IPS DF 6.9 (cell line): ENCODE data around the gene ANO9.

Experiments
- DNase-seq: peaks from one replicate; pipeline ENCODE4 v3.0.0-alpha.2; 2013; ENCODE audit warnings: low read depth, low spot score
- H3K27ac ChIP-seq: one replicate; pipeline ENCODE4 v1.5.1; 2013; ENCODE audit warnings: low read length, control low read depth
- H3K27me3 ChIP-seq: 2 replicates; pipeline ENCODE4 v1.6.1; 2013; ENCODE audit warnings: mild to moderate bottlenecking, low read length; ENCODE audit not compliant: control insufficient read depth, insufficient read depth
- H3K36me3 ChIP-seq: 2 replicates; pipeline ENCODE4 v1.6.1; 2013; ENCODE audit warnings: low read length; ENCODE audit not compliant: control insufficient read depth, insufficient read depth
- H3K4me1 ChIP-seq: 2 replicates; pipeline ENCODE4 v1.6.1; 2013; ENCODE audit warnings: low read length; ENCODE audit not compliant: control insufficient read depth, insufficient read depth
- H3K4me3 ChIP-seq: 2 replicates; pipeline ENCODE4 v1.5.1; 2013; ENCODE audit warnings: mild to moderate bottlenecking, low read length
- H3K9me3 ChIP-seq: 2 replicates; pipeline ENCODE4 v1.6.1; 2013; ENCODE audit warnings: low read length, inconsistent platforms; ENCODE audit not compliant: control insufficient read depth, insufficient read depth
- WGBS: extraction: QIAGEN DNeasy Blood & Tissue Kit; methylation state at CpG from one replicate; pipeline ENCODE4 v1.1.7; 2013; ENCODE audit warnings: mixed read lengths, missing lambda C conversion rate; ENCODE audit not compliant: insufficient read length, insufficient coverage; 5-methylcytosine and 5-hydroxymethylcytosine counted together

Gene ANO9

GRCh38 chr11:484616-485015 lies 42.8 kb upstream of the ANO9 start:
- no peaks in the 10 kb centered on the region; the same call in 1 of the 2 replicates for H3K4me1 ChIP-seq
- no peak overlapping the region for H3K4me3 ChIP-seq
- H3K36me3 ChIP-seq, result peaks cover 9% of the 10 kb centered on the region; the same call in 1 of the 2 replicates
- no peak overlapping the region for H3K27ac ChIP-seq
- no peaks in the 10 kb centered on the region for H3K9me3 ChIP-seq
- DNase-seq, result no peak
- WGBS, result no CpG with 5 or more reads among the region's 38 CpGs
- H3K27me3 ChIP-seq, result no peaks in the 10 kb centered on the region

DNA sequence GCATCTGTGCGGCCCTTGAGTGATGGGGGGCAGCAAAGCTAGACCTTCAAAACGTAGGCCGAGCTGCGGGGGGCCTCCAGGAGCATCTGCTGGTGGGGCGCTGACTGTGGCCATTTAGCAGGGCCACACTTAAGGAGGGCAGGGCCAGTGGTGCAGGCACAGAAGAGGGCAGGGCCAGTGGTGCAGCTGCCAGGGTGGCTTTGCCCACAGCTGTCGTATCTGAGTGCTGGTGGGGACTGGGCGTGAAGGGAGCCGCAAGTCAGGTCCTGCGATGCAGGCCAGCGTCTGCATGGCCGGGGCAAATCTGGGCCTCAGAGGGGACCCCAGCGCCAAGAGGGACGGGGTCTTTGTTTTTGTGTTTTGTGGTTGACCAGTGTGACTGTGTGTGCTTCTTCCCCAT lies 37.5 kb upstream of the ANO9 start:
- WGBS, result no CpG with 5 or more reads among the region's 13 CpGs
- no peak overlapping the region for H3K4me3 ChIP-seq
- no peak for DNase-seq
- H3K27ac ChIP-seq, result no peak overlapping the region
- no peaks in the 10 kb centered on the region for H3K27me3 ChIP-seq
- H3K9me3 ChIP-seq, result no peaks in the 10 kb centered on the region
- H3K4me1 ChIP-seq, result 0 out of 2 replicates have a peak, but pooled peaks cover 1% of the 10 kb centered on the region
- no peaks in the 10 kb centered on the region; the same call in 1 of the 2 replicates for H3K36me3 ChIP-seq

- Histone ChIP-seq H3K27ac (no peak overlapping the region), H3K4me3 (no peak overlapping the region), H3K36me3 (no peaks in the 10 kb centered on the region; the same call in 1 of the 2 replicates), H3K27me3 (no peaks in the 10 kb centered on the region), H3K9me3 (no peaks in the 10 kb centered on the region), H3K4me1 (0 out of 2 replicates have a peak, but pooled peaks cover 1% of the 10 kb centered on the region)
- DNase-seq, result no peak
- WGBS, result no CpG with 5 or more reads among the region's 16 CpGs
Measured at GRCh38 chr11:477052-477715, 35.4 kb upstream of the ANO9 start.

DNA sequence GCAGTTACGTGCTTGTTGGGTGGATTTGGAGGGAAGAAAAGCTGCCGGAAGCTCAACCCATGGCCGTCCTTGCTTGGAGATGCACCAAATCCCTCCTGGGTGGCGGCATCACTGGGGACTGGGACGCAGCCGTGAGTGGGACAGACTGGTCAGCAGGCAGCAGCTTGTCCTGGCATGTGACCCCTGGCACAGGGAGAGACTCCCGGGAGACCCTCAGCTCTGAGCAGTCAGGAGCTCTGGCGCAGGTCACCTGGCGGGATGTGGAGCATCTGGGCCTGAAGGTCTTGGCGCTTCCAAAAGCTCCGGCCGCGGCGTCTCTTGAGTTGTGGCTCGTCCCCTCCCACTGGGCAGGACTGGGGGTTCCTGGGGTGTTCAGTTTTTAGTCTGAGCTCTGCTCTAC lies 34.6 kb upstream of the ANO9 start:
- Histone ChIP-seq H3K9me3 (no peaks in the 10 kb centered on the region), H3K27ac (no peak overlapping the region), H3K4me3 (no peak overlapping the region), H3K27me3 (no peaks in the 10 kb centered on the region), H3K36me3 (no peaks in the 10 kb centered on the region; the same call in 1 of the 2 replicates), H3K4me1 (0 out of 2 replicates have a peak, but pooled peaks cover 1% of the 10 kb centered on the region)
- WGBS, result no CpG with 5 or more reads among the region's 15 CpGs
- DNase-seq, result no peak

DNA sequence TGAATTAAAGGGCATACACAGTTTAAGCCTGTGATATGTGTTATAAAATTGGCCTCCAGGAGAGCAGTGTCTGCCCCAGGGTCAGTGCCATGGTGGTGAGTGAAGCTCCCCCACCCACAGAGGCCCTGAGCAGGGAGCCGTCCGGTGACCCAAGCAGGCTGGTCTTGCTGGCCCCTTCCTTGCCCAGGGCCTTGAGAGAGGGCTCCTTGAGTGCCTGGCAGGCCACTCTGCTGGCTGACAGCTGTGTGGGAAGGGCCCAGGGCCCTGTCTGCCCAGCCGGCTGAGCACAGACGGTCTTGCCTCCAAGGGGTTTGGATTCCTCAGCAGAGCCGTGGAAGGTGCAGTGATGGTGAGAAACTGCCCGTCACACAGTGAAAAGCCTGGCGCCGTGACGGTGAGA lies 34.1 kb upstream of the ANO9 start:
- Histone ChIP-seq H3K9me3 (no peaks in the 10 kb centered on the region), H3K36me3 (no peaks in the 10 kb centered on the region; the same call in 1 of the 2 replicates), H3K27ac (no peak overlapping the region), H3K4me1 (0 out of 2 replicates have a peak, but pooled peaks cover 1% of the 10 kb centered on the region), H3K4me3 (no peak overlapping the region), H3K27me3 (no peaks in the 10 kb centered on the region)
- no peak for DNase-seq
- no CpG with 5 or more reads among the region's 9 CpGs for WGBS

- no peaks in the 10 kb centered on the region for H3K27me3 ChIP-seq
- no peak overlapping the region for H3K27ac ChIP-seq
- no peak overlapping the region for H3K4me3 ChIP-seq
- WGBS, result no CpG with 5 or more reads among the region's 48 CpGs
- H3K36me3 ChIP-seq, result no peaks in the 10 kb centered on the region; the same call in 1 of the 2 replicates
- H3K9me3 ChIP-seq, result no peaks in the 10 kb centered on the region
- no peak for DNase-seq
- H3K4me1 ChIP-seq, result peaks cover 3% of the 10 kb centered on the region; the same call in 1 of the 2 replicates
Measured at GRCh38 chr11:474914-475506, 33.2 kb upstream of the ANO9 start.

DNA sequence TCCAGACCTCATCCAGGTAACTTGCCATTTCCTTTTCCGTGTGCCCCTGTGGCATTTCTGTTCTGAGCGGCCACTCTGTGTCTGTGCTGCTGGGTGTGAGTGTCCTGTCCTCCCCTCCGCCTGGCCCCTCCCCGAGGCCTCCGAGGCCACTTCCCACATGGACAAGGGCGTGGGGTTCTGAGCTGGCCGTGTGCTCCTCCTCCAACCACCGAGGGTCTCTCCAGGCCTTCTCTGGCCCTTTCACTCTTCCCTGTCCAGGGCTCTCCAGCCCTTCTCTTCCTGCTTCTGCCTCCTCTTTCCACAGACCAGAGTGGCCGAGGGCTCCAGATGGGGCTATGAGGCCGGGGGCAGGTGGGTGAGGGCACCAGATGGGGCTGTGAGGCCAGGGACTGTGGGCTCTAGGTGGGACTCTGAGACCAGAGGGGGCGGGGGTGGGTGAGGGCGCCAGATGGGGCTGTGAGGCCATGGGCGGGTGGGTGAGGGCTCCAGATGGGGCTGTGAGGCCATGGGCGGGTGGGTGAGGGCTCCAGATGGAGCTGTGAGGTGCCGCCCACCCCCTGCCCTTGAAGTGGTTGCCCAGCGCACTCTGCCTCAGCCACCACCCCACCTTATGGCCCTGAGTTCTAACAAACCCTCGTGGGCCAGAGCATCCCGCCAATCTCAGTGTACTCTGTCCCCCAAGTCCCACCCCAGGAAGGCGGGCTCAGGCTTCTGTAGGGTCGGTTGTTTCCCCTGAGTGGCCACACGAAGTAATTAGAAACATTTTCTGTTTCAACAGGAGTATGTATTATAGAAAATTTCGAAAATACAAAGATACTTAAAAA lies 32.4 kb upstream of the ANO9 start:
- no peak for DNase-seq
- Histone ChIP-seq H3K36me3 (no peaks in the 10 kb centered on the region; the same call in 1 of the 2 replicates), H3K9me3 (no peaks in the 10 kb centered on the region), H3K27me3 (no peaks in the 10 kb centered on the region), H3K4me1 (peaks cover 4% of the 10 kb centered on the region; the same call in 1 of the 2 replicates), H3K4me3 (no peak overlapping the region), H3K27ac (no peak overlapping the region)
- WGBS, result no CpG with 5 or more reads among the region's 22 CpGs

DNA sequence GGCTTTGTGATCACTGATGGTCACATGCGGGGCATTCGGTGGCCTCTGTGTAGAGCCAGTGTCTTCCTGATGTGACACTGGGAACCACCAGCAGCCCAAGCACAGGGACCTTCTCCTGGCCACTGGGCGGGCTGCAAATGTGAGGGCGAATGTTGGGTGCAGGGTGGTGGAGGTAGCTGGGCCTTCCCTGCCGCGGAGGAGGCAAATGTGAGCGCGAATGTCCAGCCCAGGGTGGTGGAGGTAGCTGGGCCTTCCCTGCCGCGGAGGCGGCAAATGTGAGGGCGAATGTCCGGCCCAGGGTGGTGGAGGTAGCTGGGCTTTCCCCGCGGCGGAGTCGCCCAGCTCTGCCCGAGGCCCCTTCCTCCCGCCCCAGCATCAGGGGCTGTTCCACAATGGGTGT lies 31.6 kb upstream of the ANO9 start:
- no peak for DNase-seq
- WGBS, result no CpG with 5 or more reads among the region's 19 CpGs

GRCh38 chr11:472816-473215 lies 31.0 kb upstream of the ANO9 start:
- H3K36me3 ChIP-seq, result no peaks in the 10 kb centered on the region; the same call in 1 of the 2 replicates
- no CpG with 5 or more reads among the region's 28 CpGs for WGBS
- DNase-seq, result no peak
- no peaks in the 10 kb centered on the region for H3K27me3 ChIP-seq
- H3K4me3 ChIP-seq, result no peak overlapping the region
- peaks cover 8% of the 10 kb centered on the region for H3K4me1 ChIP-seq
- H3K9me3 ChIP-seq, result no peaks in the 10 kb centered on the region
- H3K27ac ChIP-seq, result no peak overlapping the region

More for the DNA sequence above, 31.6 kb upstream of the ANO9 start:
- Histone ChIP-seq H3K4me3 (no peak overlapping the region), H3K4me1 (peaks cover 5% of the 10 kb centered on the region), H3K36me3 (no peaks in the 10 kb centered on the region; the same call in 1 of the 2 replicates), H3K9me3 (no peaks in the 10 kb centered on the region), H3K27ac (no peak overlapping the region), H3K27me3 (no peaks in the 10 kb centered on the region)

GRCh38 chr11:472272-472671 lies 30.5 kb upstream of the ANO9 start:
- no peak overlapping the region for H3K4me3 ChIP-seq
- H3K27me3 ChIP-seq, result no peaks in the 10 kb centered on the region
- no peaks in the 10 kb centered on the region; the same call in 1 of the 2 replicates for H3K36me3 ChIP-seq
- DNase-seq, result no peak
- H3K27ac ChIP-seq, result no peak overlapping the region
- WGBS, result no CpG with 5 or more reads among the region's 13 CpGs
- peaks cover 8% of the 10 kb centered on the region for H3K4me1 ChIP-seq
- no peaks in the 10 kb centered on the region for H3K9me3 ChIP-seq
